Left renal cortex interstitium (tissue), 4 donors: ENCODE results near the gene IFIT3. TPM values are rescaled to one million over a fixed set of nuclear protein-coding genes. Genes with fewer than 3 reads are reported as not detected.
"Not testable (repeated sequence)": the region's sequence is repeated elsewhere in the genome, so short reads cannot be mapped to it uniquely, and the experiment has no call there.

Source experiments
- DNase-seq, 4 donors: peaks; one replicate each; pipeline ENCODE4 v3.0.0-alpha.2; 2013; ENCODE audit warnings: low read depth in 4 of 4, low spot score in 2 of 4, missing footprints in 1 of 4
- polyA plus RNA-seq, 4 donors: library from polyadenylated mRNA; unstranded; fragments of 120-200 nt; gene quantifications; one replicate each; pipeline ENCODE4 v1.2.1, GENCODE V29; 2013; ENCODE audit not compliant: insufficient read length in 4 of 4

IFIT3 gene
- polyA plus RNA-seq, 4 donors = 11.7 to 18.7 (median 14.2) TPM

- not testable (repeated sequence) for DNase-seq
Measured at GRCh38 chr10:89331487-89332122, 3.8 kb downstream of the IFIT3 start.

DNA sequence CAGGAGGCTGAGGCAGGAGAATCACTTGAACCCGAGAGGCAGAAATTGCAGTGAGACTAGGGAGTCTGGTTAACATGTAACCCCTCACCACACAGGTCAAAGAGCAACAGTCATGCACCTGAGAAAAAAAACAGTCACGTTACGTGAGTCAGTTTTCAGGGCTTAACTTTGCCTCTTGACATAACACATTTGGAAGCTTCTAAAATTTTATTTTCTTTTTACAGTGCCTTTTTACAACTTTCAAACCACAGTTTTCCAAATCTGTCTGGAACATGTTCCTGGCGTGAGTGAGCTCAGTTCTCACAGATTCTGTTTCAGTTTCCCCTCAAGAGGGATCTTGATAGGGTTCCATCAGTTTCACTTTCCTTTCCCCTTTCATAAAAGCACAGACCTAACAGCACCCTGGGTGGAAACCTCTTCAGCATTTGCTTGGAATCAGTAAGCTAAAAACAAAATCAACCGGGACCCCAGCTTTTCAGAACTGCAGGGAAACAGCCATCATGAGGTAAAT, 4.4 kb downstream of the IFIT3 start:
- DNase-seq = no peak

- no peak for DNase-seq
Measured at GRCh38 chr10:89335226-89335625, 7.4 kb downstream of the IFIT3 start.

DNA sequence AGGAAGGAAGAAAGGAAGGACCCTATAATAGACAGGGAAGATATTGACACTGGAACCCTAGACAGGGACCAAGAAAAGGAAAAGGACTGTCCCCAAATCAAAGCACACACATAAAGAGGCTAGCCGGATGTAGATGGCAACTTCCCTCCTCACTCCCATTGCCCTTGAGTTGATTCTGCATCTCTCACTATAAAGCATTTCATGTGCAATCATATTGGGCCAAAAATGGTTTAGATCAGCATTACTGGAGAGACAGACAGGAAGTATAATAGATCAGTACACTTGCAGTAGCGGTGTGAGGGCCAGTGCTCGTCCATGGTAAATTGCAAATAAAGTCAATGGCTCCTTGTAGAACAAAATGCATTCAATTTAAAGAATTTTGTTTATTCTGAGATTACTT, 8.4 kb downstream of the IFIT3 start:
- DNase-seq = no peak

- DNase-seq = no peak
Measured at GRCh38 chr10:89337484-89337883, 9.7 kb downstream of the IFIT3 start.

- no peak for DNase-seq
Measured at GRCh38 chr10:89338713-89339112, 10.9 kb downstream of the IFIT3 start.

DNA sequence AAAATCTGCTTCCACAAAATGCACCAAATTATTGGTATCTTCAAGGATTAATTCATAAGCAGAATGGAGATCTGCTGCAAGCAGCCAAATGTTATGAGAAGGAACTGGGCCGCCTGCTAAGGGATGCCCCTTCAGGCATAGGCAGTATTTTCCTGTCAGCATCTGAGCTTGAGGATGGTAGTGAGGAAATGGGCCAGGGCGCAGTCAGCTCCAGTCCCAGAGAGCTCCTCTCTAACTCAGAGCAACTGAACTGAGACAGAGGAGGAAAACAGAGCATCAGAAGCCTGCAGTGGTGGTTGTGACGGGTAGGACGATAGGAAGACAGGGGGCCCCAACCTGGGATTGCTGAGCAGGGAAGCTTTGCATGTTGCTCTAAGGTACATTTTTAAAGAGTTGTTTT, 12.1 kb downstream of the IFIT3 start:
- DNase-seq = no peak

- DNase-seq = no peak
Measured at GRCh38 chr10:89341649-89342048, 13.9 kb downstream of the IFIT3 start.

DNA sequence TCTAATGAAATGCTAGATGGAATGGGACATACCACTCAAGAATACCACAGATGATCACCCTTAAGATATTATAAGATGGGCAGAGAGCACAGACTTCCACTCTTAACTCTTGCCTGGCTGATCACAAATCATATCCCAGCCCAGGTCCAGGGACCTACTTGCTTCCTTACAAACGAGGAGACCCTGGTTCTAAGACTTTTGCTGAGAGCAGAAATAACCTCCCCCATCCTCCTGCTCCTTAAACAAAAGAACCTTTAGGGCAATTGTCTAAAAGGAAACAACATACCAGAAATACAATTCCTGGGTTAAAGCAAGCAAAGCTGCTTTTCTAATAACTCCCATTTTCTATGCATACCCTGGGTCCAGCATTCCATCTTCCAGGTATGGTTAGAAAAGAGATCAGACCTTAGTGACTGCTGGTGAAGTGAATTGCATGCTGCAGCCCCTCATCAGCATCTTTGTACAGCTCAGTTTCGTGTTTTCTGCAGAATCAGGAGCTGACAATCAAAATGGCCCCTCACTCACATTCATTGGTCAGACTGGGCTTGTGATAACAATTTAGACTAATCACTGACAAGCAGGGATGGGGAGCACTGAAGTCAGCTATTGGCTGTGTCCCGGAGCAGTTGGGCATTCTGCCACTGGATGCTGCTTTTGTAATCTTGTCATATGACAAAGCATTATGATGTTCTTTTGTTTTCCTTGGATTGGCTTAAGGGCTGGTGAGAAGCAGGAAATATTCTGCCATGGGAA, 14.6 kb downstream of the IFIT3 start:
- no peak for DNase-seq

DNA sequence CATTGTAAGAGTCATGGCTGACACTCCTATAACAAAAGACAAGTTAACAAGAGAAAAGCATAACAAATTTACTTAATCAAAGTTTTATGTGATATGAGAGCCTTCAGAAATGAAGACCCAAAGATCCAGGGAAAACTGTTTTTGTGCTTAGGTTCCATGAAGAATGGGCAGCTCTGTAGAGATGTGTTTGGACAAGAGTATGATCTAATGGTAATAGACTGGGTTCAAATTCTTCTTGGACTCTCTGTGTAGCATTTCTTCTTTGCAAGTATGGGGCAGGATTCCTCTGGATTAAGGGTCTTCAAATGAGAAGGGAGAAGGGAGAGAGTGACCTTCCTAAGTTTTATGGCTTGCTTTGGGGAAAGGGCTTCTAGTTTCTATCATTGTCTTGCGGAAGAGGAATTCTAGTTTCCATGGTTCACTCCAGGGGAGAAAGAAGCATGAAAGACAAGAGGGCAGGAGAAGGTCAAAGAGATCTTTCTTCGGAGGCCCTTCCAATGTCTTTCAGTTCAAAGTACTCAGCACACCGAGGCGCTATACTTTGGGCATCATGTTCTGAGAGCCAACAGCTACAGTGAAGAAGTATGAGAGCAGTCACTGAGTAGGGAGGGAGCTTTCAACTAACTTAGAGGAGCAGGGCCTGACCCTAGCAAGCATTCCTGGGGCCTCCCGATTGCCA, 15.4 kb downstream of the IFIT3 start:
- DNase-seq = no peak

DNA sequence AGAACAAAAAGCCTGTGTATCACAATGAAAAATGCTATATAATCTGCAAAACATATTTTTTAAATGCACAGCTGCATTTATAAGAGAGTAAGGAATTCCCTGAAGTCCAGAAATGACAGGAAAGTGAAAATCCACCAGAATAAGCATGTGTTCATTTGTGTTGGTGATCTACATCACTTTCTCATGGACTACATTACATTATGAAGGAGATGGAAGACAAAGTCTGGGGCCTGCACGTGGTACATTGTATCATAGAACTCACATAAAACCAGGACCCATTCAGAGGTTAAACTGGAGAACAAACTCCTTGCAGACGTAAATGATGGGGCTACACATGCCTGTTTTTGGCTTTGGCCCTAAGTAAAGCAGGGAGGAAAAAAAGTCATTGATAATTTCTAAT, 16.4 kb downstream of the IFIT3 start:
- DNase-seq = no peak

GRCh38 chr10:89345367-89346000, 17.7 kb downstream of the IFIT3 start:
- no peak for DNase-seq

DNA sequence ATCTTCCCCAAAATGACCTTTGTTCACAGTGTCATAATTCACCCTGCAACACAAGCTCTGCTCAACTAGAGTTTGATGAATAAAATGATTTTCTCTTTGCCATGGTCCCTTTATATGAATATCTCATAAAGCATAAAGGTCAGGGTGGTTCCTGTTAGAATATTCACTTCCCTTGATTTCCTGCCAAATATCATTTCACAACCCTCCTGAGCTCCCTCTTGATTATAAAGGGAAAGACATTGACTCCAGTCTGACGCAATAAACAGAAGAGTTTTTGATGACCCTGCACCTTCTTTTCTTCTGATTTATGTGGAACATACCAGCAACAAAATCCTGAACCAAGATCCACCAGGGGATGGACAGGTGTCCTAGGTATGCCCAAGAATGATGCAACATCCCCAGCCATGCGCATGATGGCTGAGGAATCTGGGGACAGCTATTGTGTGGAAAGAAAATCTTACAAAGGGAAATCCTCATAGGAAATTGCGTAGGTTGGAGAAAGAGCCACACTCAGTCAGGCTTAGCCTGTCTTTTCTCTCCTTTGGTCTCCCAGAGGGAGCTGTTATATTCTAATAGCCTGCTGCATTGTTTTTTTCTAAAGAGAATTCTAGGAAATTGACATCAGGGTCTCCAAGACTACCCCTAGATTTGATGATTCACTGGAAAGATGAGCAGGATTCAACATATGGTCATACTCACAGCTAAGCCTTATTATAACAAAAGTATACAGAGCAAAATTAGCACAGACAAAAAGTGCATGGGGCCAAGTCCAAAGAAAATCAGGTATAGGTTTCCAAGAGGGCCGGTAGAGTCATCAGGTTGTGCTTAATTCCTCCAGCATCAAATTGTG, 18.8 kb downstream of the IFIT3 start:
- DNase-seq = no peak

DNA sequence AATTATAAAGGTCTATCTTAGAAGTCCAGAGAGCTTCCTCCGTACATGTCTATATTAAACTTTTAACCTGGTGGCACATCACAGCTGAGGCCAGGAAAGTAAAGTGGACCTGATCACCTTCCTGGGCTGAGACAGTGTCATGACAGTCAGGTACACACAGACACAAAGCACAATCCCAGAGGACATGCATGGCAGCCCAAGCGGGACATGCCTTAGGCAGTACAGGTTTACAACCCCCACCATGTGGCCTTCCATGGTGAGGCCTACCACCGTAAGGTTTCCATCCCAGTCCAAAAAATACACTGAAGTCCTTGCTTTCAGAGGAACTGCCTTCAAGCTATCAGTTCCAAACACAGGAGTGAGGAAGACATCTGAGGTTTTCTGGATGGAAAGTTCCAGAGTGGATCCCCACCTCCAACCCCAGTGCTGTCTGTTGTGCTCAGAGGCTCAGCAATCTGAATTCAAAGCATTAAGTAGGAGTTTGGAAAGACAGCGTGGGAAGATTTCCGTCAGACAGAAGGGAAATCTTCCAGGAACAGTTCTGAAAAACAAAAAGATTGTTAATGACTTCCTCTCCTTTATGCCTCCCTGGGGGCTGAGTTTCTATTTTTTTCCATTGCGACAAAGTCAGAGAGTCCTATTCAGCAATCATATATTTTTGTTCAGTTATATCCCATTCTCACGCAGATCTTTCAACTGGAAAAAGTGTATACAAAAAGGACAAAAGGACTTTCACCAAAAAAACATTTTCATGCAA, 20.1 kb downstream of the IFIT3 start:
- DNase-seq = no peak

DNA sequence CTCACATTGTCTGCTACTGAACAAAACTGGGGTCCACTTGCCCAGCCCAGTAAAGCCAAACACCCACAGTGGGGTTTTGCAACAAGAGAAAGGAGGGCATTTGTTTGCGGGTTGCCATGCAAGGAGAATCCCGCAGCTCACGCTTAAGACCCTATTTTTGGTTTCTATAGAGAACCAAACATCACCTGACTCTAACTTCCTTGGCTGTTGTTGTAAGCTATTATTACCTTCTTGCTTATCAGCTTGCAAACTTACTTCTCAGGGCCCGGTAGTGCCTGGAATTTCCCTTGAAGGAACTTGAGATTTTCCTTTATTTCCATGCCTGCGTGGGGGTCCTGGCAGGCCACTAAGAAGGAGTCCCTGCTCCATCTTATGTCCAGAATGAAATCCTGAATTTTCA, 20.7 kb downstream of the IFIT3 start:
- DNase-seq = no peak

DNA sequence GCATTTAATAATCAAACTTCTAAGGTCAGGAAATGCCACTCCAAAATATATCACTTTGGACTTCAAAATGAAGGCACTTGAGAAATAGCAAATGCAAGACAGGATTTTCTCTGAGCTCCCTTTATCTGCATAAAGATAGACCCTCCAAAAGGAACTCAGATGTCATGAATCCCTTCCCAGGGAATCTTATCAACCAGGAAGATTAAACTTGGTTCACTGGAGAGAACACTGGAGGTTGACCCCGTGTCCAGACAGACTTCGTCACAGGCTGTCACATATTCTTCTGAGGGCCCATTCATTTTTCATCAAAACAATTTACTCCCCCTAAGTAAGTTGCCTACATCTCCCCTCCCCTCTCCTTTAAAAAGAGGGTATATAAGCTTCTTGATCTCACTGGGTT, 21.2 kb downstream of the IFIT3 start:
- no peak for DNase-seq

- not testable (repeated sequence) for DNase-seq
Measured at GRCh38 chr10:89350631-89351315, 23.0 kb downstream of the IFIT3 start.

DNA sequence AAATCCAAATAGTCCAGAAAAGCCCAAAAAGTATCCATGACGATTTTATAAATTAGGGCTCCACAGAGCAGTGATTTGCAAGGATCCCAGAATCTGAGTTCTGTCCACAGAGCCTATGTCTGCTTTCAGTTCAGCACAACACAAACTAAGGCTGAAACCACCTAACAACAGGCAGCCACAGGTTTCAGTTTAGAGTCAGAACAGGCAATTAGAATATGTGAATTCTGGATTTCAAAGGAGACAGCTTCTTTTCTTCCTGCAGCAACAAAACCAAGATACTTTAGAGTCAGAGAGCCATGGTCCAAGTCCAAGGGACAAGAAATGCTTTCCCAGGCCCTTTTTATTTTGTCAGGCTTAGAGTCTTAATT, 23.6 kb downstream of the IFIT3 start:
- DNase-seq = no peak
